ENCODE measurements around the gene RIMBP2.
"Not testable (repeated sequence)": the region's sequence is repeated elsewhere in the genome, so short reads cannot be mapped to it uniquely, and the experiment has no call there.

The RIMBP2 gene

DNA sequence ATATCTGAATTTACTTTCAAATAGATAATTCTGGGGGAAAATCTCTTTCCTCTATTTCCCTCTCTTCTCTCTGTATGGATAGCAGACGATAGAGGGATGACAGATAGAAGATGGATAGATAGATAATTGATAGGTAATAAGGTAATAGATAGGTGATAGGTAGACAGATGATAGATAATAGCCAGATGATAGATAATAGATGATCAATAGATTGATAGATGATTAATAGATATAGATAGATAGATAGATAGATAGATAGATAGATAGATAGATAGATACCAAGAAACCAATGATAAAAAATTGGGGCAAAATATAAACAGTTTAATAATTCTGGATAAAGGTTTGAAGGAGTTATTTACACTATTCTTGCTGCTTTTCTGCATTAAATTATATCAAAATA is 26.6 kb upstream of the RIMBP2 start:
- H3K4me2 ChIP-seq, result no peak overlapping the region
- H3K4me3 ChIP-seq, result no peak overlapping the region
- TF ChIP-seq Cebpa-rat (IDR thresholded peaks at IDR 0.05), result no peak
- H3K36me3 ChIP-seq, result no peaks in the 10 kb centered on the region
- H3K27me3 ChIP-seq, result no peaks in the 10 kb centered on the region
- H3K27ac ChIP-seq, result no peak overlapping the region
- H3K9ac ChIP-seq, result no peak overlapping the region
- H3K9me3 ChIP-seq (replicated peaks in 1 of 11), result peaks cover 19 to 39% (median 32%) of the 10 kb centered on the region in 11 experiments
- no peaks in the 10 kb centered on the region for H4K20me1 ChIP-seq
- no peaks in the 10 kb centered on the region for H3K4me1 ChIP-seq

DNA sequence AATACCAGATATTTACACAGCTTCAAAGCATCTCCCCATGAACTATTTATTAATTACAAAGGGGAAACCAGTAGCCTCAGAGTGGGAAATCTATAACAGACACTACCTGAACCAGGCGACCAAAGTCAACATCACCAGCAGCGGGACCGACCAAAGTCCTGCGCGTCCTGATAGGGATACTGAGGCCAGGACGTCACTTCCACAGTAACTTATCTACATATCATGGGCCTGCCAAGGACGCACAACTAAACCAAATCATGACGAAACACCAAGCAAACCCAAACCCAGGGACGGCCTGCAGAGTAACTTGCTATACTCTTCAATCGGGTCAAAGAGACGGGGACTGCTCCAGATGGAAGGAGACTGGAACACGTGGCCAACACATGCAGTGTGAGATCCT is 26.0 kb upstream of the RIMBP2 start:
- Histone ChIP-seq H3K4me2 (no peak overlapping the region), H3K4me1 (no peaks in the 10 kb centered on the region), H3K9me3 (replicated peaks in 1 of 11) (peaks cover 19 to 39% (median 32%) of the 10 kb centered on the region in 11 experiments), H3K27ac (no peak overlapping the region), H3K27me3 (no peaks in the 10 kb centered on the region; a peak in 1 of 22 replicates), H4K20me1 (no peaks in the 10 kb centered on the region), H3K4me3 (no peak overlapping the region), H3K9ac (no peak overlapping the region), H3K36me3 (no peaks in the 10 kb centered on the region)
- no peak for TF ChIP-seq Cebpa-rat (IDR thresholded peaks at IDR 0.05)

DNA sequence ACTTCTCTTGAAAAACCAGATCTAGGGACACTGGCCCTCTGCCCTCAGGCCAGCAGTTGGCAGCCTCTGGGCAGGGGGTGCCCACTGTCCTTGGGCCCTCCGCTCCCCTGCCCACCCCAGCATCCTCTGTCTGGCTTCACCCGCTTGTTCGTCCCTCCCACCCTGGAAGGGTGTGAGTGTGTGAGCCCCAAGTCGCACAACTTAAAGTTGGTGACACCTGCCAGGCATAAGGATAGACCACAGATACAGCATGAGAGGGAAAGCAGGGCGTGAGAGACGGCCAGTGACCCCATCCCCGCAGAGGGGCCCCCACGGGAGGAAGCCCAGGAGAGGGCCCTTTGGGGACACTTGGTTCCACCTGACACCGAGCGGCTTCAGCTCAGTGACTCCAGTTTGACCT is 23.5 kb upstream of the RIMBP2 start:
- no peak overlapping the region for H3K9ac ChIP-seq

DNA sequence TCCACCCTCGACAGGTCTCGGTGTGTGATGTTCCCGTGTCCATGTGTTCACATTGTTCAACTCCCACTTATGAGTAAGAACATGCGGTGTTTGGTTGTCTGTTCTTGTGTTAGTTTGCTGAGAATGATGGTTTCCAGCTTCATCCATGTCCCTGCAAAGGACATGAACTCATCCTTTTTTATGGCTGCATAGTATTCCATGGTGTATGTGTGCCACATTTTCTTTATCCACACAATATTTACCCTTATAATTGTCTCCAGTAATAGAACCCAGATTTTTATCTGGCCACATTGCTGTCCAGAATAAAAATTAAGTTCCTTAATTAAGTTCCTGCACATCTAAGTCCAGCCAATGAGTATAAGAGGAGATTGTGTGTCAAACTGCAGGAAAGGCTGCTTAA is 22.3 kb upstream of the RIMBP2 start:
- H3K27me3 ChIP-seq, H3K4me3 ChIP-seq, H3K4me2 ChIP-seq, H3K4me1 ChIP-seq, H3K9ac ChIP-seq, H4K20me1 ChIP-seq, H3K36me3 ChIP-seq, H3K27ac ChIP-seq: not testable (repeated sequence)
- peaks cover 19 to 36% (median 32%) of the 10 kb centered on the region in 11 experiments for H3K9me3 ChIP-seq (replicated peaks in 1 of 11)

More for the DNA sequence above, 23.5 kb upstream of the RIMBP2 start:
- Histone ChIP-seq H3K4me1 (no peaks in the 10 kb centered on the region), H4K20me1 (no peaks in the 10 kb centered on the region), H3K4me2 (no peak overlapping the region), H3K36me3 (no peaks in the 10 kb centered on the region), H3K4me3 (no peak overlapping the region), H3K27me3 (no peaks in the 10 kb centered on the region; a peak in 1 of 22 replicates), H3K27ac (no peak overlapping the region), H3K9me3 (replicated peaks in 1 of 11) (peaks cover 19 to 39% (median 32%) of the 10 kb centered on the region in 11 experiments)
- no peak for TF ChIP-seq Cebpa-rat (IDR thresholded peaks at IDR 0.05)

DNA sequence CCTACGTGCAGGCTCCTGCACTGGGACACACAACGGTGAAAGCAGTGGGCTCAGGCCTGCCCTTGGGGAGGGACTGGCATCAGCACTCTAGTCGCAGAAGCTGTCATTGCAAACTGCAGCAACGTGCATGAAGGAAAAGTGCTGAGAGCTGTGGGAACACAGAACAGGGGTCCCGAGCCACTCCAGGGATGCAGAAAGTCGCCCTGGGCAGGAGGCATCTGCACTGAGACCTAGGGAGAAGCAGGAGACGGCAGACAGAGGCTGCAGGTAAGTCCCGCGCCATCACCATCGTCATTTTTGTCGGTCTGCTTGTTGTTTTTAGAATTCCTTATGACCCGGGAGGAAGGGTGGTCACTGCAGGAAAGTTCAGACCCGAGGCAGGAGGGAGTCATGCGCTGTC is 21.6 kb upstream of the RIMBP2 start:
- no peak for TF ChIP-seq Cebpa-rat (IDR thresholded peaks at IDR 0.05)
- peaks cover 19 to 33% (median 30%) of the 10 kb centered on the region in 11 experiments for H3K9me3 ChIP-seq (replicated peaks in 1 of 11)
- H4K20me1 ChIP-seq, result no peaks in the 10 kb centered on the region
- H3K4me2 ChIP-seq, result no peak overlapping the region
- no peak overlapping the region for H3K9ac ChIP-seq
- no peaks in the 10 kb centered on the region for H3K36me3 ChIP-seq
- H3K27ac ChIP-seq, result no peak overlapping the region
- no peaks in the 10 kb centered on the region for H3K4me1 ChIP-seq
- no peak overlapping the region for H3K4me3 ChIP-seq
- H3K27me3 ChIP-seq, result no peaks in the 10 kb centered on the region; a peak in 1 of 22 replicates

DNA sequence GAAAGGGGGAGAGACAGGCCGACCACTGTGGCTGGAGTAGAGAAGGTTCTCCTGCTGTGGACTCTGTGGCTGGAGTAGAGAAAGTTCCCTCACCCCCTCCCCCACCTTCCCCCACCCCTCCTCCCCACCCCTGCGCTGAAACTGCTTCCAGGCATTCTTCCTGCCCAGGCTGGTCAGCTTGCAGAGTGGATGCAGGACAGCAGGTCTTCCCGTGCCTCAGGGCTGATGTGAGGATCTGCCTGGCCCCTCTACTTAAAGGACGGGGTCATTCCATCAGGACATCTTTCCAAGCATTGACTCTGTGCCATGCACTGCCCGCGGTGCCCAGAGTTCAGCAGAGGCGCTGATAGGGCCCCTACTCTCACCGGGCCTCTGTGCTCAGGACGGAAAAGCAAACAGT is 13.2 kb upstream of the RIMBP2 start:
- H3K9me3 ChIP-seq (replicated peaks in 1 of 11), result peaks cover 5 to 29% (median 11%) of the 10 kb centered on the region in 11 experiments; a peak in 11 of 22 replicates
- H3K9ac ChIP-seq, result no peak overlapping the region
- no peak for TF ChIP-seq Cebpa-rat (IDR thresholded peaks at IDR 0.05)
- no peaks in the 10 kb centered on the region for H4K20me1 ChIP-seq
- no peaks in the 10 kb centered on the region for H3K36me3 ChIP-seq
- no peak overlapping the region for H3K4me3 ChIP-seq
- H3K4me2 ChIP-seq, result no peak overlapping the region
- no peaks in the 10 kb centered on the region for H3K4me1 ChIP-seq
- H3K27ac ChIP-seq, result no peak overlapping the region
- H3K27me3 ChIP-seq, result no peaks in the 10 kb centered on the region

DNA sequence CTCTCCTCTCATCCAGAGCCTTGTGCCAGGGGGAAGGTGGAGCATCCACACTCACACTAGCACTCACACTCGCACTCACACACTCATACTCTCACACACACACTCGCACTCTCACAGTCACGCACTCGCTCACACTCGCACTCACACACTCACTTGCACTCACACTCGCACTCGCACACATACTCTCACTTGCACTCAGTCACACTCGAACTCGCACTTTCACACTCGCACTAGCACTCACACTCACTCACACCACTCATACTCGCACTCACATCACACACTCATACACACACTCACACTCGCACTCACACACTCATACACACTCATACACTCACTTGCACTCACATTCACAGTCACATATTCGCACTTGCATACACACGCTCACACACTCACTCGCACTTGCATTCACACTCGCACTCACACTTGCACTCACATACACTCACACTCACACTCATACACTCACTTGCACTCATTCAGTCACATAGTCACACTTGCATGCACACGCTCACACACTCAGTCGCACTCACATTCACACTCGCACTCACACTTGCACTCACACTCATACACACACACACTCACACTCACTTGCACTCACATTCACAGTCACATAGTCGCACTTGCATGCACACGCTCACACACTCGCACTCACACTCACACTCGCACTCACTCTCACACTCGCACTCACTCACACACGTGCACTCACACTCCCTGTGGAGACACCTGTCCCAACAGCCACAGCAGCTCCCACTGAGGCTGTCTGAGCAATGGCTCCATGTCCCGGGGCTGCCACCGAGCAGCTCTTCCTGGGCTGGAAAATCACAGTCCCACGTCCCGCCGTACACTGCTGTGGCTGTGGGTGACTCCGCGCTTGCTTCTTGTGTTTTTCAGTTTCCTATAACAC is 12.3 kb upstream of the RIMBP2 start:
- H3K4me2 ChIP-seq, result no peak overlapping the region
- H3K4me3 ChIP-seq, result no peak overlapping the region
- no peak overlapping the region for H3K27ac ChIP-seq
- 0 out of 22 replicates have a peak, but pooled peaks of 1 of the 11 experiments have one; percentile 16 for TF ChIP-seq Cebpa-rat (IDR thresholded peaks at IDR 0.05)
- H3K9ac ChIP-seq, result no peak overlapping the region
- no peaks in the 10 kb centered on the region for H3K36me3 ChIP-seq
- H3K4me1 ChIP-seq, result no peaks in the 10 kb centered on the region
- no peaks in the 10 kb centered on the region for H4K20me1 ChIP-seq
- no peaks in the 10 kb centered on the region for H3K27me3 ChIP-seq
- H3K9me3 ChIP-seq (replicated peaks in 1 of 11), result peaks cover 9 to 38% (median 15%) of the 10 kb centered on the region in 11 experiments; a peak in 18 of 22 replicates

DNA sequence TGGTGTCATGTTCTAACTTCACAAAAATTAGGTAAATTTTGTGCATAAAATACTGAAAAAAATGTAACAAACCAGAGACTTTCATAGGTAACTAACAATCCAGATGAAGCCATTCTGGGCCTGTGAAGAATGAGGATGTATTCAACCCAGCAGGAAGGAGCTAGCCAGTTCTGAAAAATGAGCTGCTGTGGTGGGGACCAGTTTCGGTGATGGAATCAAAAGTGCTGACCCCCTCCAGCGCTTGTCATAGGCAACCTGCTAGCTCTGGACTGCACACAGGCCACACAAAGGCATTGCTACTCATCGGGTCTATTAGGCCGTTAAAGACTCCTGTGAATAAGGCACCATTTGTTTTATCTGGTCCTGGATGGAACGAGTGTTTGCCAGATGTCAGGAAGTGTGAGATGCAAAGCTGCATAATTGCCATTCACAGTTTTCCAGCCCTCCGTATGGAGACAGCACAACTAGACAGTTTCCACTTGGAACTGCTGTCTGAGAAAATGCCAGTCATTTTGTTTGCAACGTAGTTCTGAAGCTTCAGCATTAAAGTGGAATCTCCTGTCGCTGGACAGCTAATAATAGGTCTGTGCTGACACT is 3.3 kb upstream of the RIMBP2 start:
- no peak overlapping the region for H3K4me3 ChIP-seq
- H3K36me3 ChIP-seq, result no peaks in the 10 kb centered on the region

DNA sequence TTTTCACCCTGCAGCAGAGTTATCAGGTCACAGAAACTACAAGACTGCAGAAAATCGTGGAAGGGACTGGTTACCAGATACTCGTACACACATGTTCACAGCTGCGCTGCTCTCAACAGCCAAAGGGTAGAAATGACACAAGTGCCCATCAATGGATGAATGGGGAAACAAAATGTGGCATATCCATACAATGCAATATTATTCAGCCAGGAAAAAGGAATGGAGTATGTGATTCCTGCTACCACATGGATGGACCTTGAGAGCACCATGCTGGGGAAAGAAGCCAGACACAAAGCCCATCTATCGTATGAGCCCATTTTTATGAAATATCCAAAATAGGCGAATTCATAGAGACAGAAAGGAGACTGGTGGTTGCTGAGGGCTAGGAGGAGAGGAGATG is 1.7 kb upstream of the RIMBP2 start:
- Histone ChIP-seq H3K4me3 (no peak overlapping the region), H3K27me3 (peaks cover 49 to 60% (median 55%) of the 10 kb centered on the region in 11 experiments), H4K20me1 (peaks cover 0 to 17% (median 4%) of the 10 kb centered on the region in 11 experiments; a peak in 11 of 22 replicates), H3K36me3 (no peaks in the 10 kb centered on the region), H3K4me1 (peaks cover 14 to 34% (median 29%) of the 10 kb centered on the region in 10 experiments; a peak in 18 of 20 replicates), H3K4me2 (no peak overlapping the region), H3K9me3 (replicated peaks in 1 of 11) (peaks cover 19 to 26% (median 23%) of the 10 kb centered on the region in 11 experiments), H3K9ac (no peak overlapping the region), H3K27ac (no peak overlapping the region)
- TF ChIP-seq Cebpa-rat (IDR thresholded peaks at IDR 0.05), result no peak

More for the DNA sequence above, 3.3 kb upstream of the RIMBP2 start:
- H3K9ac ChIP-seq, result no peak overlapping the region
- TF ChIP-seq Cebpa-rat (IDR thresholded peaks at IDR 0.05), result no peak
- H3K4me2 ChIP-seq, result no peak overlapping the region
- no peak overlapping the region for H3K27ac ChIP-seq
- H4K20me1 ChIP-seq, result peaks cover 0 to 15% (median 4%) of the 10 kb centered on the region in 11 experiments; a peak in 11 of 22 replicates
- peaks cover 14 to 21% (median 17%) of the 10 kb centered on the region in 10 experiments; a peak in 18 of 20 replicates for H3K4me1 ChIP-seq
- H3K9me3 ChIP-seq (replicated peaks in 1 of 11), result peaks cover 31 to 40% (median 34%) of the 10 kb centered on the region in 11 experiments
- H3K27me3 ChIP-seq, result peaks cover 36 to 47% (median 42%) of the 10 kb centered on the region in 11 experiments
